HepG2 (cell line): Measurements from ENCODE around the gene DLL4. TPM values are rescaled to one million over a fixed set of nuclear protein-coding genes. Genes with fewer than 3 reads are reported as not detected.

Experiments used
- ATF7-NPFF ChIP-seq: sonication (generic); formaldehyde crosslinking; IDR thresholded peaks from 2 replicates; pipeline ENCODE4 v1.8.1; 2023; ENCODE audit warnings: mild to moderate bottlenecking, low read depth, missing genetic modification reagents, moderate library complexity
- KDM5A ChIP-seq: fragments of 200-600 bp; sonication (generic); IDR thresholded peaks from 2 replicates; pipeline ENCODE4 v1.7.0; 2018; ENCODE audit warnings: antibody characterized with exemption, mild to moderate bottlenecking, low read length, borderline replicate concordance
- NR3C1 ChIP-seq: sonication (generic); formaldehyde crosslinking; IDR thresholded peaks from 2 replicates; pipeline ENCODE4 v1.4.0; 2020; ENCODE audit warnings: missing genetic modification reagents
- SAP130 ChIP-seq: IDR thresholded peaks from 2 replicates; pipeline ENCODE4 v1.6.1; 2016; ENCODE audit warnings: low read depth
- ZNF569 ChIP-seq: sonication (generic); formaldehyde crosslinking; IDR thresholded peaks from 2 replicates; pipeline ENCODE4 v1.5.0; 2020; ENCODE audit warnings: mild to moderate bottlenecking, missing genetic modification reagents, moderate library complexity, borderline replicate concordance
- polyA plus RNA-seq, 8 experiments: library from polyadenylated mRNA; depleted of rRNA in 3 of 8; stranded (reverse) in 7 of 8; unstranded in 1 of 8; fragments of >200 nt; fragmentation: Illumina TruSeq in 4 of 8; extraction: Trizol in 4 of 8; gene quantifications; 2 replicates each; pipeline versions ENCODE4 v1.2.1 to v1.2.3, GENCODE V29; 2011 to 2016; ENCODE audit warnings: low read depth in 4 of 8, missing spikeins in 1 of 8, mixed read lengths in 1 of 8; ENCODE audit not compliant: insufficient read depth in 1 of 8
- total RNA-seq, 5 experiments: library from RNA; depleted of rRNA; stranded (reverse); fragments of >200 nt; fragmentation: Illumina TruSeq; extraction: Trizol; gene quantifications; 2 replicates each; pipeline ENCODE4 v1.2.3, GENCODE V29; 2016; ENCODE audit warnings: low read depth in 1 of 5
- TF ChIP-seq, protein P1 (sequence below): fragments of 450-650 bp; IDR thresholded peaks from 2 replicates; pipeline ENCODE4 v1.6.1; 2017; ENCODE audit warnings: mild to moderate bottlenecking
- TF ChIP-seq, protein P2 (sequence below): sonication (generic); formaldehyde crosslinking; IDR thresholded peaks from 2 replicates; pipeline ENCODE4 v1.4.0; 2020; ENCODE audit warnings: low read depth, missing genetic modification reagents
- TF ChIP-seq, protein P3 (sequence below): sonication (generic); formaldehyde crosslinking; IDR thresholded peaks from 2 replicates; pipeline ENCODE4 v1.5.1; 2020; ENCODE audit warnings: missing genetic modification reagents, mild to moderate bottlenecking, borderline replicate concordance
- TF ChIP-seq, protein P4 (sequence below): sonication (generic); formaldehyde crosslinking; IDR thresholded peaks from 2 replicates; pipeline ENCODE4 v1.4.0; 2020; ENCODE audit warnings: mild to moderate bottlenecking, missing genetic modification reagents, borderline replicate concordance
- TF ChIP-seq, protein P5 (sequence below): sonication (generic); formaldehyde crosslinking; IDR thresholded peaks from 2 replicates; pipeline ENCODE4 v1.5.0; 2020; ENCODE audit warnings: missing genetic modification reagents
- TF ChIP-seq, protein P6 (sequence below): sonication (generic); formaldehyde crosslinking; conservative IDR thresholded peaks from 2 replicates; pipeline ENCODE4 v1.4.0; 2020; ENCODE audit warnings: missing genetic modification reagents

Gene DLL4
- total and polyA plus RNA-seq, 2 of the 13 experiments (the other 11 are each of a cell fraction or from before 2014, with no cell fraction given): 0.20 to 0.25 TPM

DNA sequence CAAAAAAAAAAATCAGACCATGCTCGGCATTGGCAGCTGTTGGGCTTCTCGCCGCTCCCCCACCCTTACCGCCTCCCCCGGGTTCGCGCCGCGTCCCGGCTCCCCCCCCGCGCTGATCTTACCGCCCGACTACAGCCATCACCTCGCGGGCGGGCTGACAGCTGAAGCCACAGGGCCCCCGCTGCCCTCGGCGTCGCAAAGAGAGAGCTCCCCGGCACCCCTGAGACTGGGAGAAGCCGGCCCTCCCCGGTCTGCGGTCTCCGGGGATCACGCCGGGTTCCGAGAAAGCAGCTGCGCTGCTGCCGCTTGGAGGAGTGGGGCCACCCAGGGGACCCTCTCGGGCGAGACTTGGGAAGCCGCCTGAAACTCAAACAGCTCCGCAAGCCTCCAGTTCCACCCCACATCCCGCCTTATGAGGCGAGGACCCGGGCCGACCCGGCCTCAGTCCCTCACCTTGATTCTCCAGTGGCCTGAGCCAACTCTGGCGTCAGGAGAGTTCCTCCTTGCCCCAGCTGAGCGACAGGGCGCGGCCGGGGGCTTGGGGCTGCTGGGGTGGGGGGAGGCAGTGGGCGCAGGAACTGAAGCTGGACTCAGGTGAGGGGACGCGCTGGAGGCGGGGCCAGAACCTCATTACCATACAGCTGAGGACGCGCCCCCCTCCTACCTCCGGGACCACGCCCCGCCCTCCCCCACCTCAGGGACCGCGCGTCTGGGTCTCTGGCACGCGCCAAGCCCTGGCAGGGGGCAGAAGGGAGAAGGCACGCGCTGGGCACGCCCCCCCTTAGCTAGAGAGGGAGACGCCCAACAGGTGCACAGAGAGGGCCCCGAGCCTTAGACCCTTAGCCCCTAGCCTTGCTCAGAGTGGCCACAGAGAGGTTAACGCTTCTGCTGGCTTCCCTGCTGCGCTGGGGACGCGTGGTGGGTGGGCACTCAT, 1.0 kb upstream of the DLL4 start (continued):
- TF ChIP-seq, protein P1, sequence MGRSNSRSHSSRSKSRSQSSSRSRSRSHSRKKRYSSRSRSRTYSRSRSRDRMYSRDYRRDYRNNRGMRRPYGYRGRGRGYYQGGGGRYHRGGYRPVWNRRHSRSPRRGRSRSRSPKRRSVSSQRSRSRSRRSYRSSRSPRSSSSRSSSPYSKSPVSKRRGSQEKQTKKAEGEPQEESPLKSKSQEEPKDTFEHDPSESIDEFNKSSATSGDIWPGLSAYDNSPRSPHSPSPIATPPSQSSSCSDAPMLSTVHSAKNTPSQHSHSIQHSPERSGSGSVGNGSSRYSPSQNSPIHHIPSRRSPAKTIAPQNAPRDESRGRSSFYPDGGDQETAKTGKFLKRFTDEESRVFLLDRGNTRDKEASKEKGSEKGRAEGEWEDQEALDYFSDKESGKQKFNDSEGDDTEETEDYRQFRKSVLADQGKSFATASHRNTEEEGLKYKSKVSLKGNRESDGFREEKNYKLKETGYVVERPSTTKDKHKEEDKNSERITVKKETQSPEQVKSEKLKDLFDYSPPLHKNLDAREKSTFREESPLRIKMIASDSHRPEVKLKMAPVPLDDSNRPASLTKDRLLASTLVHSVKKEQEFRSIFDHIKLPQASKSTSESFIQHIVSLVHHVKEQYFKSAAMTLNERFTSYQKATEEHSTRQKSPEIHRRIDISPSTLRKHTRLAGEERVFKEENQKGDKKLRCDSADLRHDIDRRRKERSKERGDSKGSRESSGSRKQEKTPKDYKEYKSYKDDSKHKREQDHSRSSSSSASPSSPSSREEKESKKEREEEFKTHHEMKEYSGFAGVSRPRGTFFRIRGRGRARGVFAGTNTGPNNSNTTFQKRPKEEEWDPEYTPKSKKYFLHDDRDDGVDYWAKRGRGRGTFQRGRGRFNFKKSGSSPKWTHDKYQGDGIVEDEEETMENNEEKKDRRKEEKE: no peak
- no peak for TF ChIP-seq ATF7-NPFF (CRISPR knock-in tag)
- no peak for TF ChIP-seq ZNF569
- no peak for TF ChIP-seq SAP130 (CRISPR knock-in tag)
- TF ChIP-seq, protein P2, sequence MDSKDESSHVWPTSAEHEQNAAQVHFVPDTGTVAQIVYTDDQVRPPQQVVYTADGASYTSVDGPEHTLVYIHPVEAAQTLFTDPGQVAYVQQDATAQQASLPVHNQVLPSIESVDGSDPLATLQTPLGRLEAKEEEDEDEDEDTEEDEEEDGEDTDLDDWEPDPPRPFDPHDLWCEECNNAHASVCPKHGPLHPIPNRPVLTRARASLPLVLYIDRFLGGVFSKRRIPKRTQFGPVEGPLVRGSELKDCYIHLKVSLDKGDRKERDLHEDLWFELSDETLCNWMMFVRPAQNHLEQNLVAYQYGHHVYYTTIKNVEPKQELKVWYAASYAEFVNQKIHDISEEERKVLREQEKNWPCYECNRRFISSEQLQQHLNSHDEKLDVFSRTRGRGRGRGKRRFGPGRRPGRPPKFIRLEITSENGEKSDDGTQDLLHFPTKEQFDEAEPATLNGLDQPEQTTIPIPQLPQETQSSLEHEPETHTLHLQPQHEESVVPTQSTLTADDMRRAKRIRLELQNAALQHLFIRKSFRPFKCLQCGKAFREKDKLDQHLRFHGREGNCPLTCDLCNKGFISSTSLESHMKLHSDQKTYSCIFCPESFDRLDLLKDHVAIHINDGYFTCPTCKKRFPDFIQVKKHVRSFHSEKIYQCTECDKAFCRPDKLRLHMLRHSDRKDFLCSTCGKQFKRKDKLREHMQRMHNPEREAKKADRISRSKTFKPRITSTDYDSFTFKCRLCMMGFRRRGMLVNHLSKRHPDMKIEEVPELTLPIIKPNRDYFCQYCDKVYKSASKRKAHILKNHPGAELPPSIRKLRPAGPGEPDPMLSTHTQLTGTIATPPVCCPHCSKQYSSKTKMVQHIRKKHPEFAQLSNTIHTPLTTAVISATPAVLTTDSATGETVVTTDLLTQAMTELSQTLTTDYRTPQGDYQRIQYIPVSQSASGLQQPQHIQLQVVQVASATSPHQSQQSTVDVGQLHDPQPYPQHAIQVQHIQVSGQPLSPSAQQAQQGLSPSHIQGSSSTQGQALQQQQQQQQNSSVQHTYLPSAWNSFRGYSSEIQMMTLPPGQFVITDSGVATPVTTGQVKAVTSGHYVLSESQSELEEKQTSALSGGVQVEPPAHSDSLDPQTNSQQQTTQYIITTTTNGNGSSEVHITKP (CRISPR knock-in tag): no peak
- TF ChIP-seq, protein P3, sequence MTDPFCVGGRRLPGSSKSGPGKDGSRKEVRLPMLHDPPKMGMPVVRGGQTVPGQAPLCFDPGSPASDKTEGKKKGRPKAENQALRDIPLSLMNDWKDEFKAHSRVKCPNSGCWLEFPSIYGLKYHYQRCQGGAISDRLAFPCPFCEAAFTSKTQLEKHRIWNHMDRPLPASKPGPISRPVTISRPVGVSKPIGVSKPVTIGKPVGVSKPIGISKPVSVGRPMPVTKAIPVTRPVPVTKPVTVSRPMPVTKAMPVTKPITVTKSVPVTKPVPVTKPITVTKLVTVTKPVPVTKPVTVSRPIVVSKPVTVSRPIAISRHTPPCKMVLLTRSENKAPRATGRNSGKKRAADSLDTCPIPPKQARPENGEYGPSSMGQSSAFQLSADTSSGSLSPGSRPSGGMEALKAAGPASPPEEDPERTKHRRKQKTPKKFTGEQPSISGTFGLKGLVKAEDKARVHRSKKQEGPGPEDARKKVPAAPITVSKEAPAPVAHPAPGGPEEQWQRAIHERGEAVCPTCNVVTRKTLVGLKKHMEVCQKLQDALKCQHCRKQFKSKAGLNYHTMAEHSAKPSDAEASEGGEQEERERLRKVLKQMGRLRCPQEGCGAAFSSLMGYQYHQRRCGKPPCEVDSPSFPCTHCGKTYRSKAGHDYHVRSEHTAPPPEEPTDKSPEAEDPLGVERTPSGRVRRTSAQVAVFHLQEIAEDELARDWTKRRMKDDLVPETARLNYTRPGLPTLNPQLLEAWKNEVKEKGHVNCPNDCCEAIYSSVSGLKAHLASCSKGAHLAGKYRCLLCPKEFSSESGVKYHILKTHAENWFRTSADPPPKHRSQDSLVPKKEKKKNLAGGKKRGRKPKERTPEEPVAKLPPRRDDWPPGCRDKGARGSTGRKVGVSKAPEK (CRISPR knock-in tag): no peak
- TF ChIP-seq, protein P4, sequence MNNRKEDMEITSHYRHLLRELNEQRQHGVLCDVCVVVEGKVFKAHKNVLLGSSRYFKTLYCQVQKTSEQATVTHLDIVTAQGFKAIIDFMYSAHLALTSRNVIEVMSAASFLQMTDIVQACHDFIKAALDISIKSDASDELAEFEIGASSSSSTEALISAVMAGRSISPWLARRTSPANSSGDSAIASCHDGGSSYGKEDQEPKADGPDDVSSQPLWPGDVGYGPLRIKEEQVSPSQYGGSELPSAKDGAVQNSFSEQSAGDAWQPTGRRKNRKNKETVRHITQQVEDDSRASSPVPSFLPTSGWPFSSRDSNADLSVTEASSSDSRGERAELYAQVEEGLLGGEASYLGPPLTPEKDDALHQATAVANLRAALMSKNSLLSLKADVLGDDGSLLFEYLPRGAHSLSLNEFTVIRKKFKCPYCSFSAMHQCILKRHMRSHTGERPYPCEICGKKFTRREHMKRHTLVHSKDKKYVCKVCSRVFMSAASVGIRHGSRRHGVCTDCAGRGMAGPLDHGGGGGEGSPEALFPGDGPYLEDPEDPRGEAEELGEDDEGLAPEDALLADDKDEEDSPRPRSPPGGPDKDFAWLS (CRISPR knock-in tag): no peak
- TF ChIP-seq, protein P5, sequence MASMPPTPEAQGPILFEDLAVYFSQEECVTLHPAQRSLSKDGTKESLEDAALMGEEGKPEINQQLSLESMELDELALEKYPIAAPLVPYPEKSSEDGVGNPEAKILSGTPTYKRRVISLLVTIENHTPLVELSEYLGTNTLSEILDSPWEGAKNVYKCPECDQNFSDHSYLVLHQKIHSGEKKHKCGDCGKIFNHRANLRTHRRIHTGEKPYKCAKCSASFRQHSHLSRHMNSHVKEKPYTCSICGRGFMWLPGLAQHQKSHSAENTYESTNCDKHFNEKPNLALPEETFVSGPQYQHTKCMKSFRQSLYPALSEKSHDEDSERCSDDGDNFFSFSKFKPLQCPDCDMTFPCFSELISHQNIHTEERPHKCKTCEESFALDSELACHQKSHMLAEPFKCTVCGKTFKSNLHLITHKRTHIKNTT (CRISPR knock-in tag): no peak
- TF ChIP-seq KDM5A: no peak
- no peak for TF ChIP-seq NR3C1 (CRISPR knock-in tag)
- TF ChIP-seq, protein P6, sequence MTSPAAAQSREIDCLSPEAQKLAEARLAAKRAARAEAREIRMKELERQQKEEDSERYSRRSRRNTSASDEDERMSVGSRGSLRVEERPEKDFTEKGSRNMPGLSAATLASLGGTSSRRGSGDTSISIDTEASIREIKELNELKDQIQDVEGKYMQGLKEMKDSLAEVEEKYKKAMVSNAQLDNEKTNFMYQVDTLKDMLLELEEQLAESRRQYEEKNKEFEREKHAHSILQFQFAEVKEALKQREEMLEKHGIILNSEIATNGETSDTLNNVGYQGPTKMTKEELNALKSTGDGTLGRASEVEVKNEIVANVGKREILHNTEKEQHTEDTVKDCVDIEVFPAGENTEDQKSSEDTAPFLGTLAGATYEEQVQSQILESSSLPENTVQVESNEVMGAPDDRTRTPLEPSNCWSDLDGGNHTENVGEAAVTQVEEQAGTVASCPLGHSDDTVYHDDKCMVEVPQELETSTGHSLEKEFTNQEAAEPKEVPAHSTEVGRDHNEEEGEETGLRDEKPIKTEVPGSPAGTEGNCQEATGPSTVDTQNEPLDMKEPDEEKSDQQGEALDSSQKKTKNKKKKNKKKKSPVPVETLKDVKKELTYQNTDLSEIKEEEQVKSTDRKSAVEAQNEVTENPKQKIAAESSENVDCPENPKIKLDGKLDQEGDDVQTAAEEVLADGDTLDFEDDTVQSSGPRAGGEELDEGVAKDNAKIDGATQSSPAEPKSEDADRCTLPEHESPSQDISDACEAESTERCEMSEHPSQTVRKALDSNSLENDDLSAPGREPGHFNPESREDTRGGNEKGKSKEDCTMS: no peak
